ENCODE measurements around the gene CTNNA2. TPM values are rescaled to one million over a fixed set of nuclear protein-coding genes. Genes with fewer than 3 reads are reported as not detected.

CTNNA2 gene
- total and polyA plus RNA-seq, 9 donors: 0.32 to 1.4 (median 0.37) TPM; not detected in 3

DNA sequence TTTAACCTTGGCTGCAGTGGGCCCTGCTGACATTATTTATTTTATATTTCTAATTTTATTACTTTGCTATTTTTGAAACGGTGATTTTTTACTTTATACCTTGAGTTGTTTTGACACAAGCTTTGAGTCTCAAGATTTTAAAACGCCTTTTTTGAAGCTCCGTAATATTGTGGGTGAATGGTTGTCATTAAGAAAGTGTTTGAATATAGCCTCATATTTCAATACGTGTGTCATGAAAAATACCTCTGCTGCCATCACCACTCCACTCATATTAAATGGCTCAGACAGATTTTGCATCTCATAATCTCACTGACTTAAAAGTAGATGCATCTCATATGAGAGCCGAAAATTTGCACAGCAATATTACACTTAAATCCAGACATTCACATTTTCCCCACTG lies 106.6 kb downstream of the CTNNA2 start:
- H3K27me3 ChIP-seq: no peaks in the 10 kb centered on the region
- H3K27ac ChIP-seq: no peak overlapping the region
- H3K36me3 ChIP-seq: no peaks in the 10 kb centered on the region
- TF ChIP-seq POLR2A (IDR thresholded peaks at IDR 0.05): no peak
- no peak for TF ChIP-seq EP300 (IDR thresholded peaks at IDR 0.05)
- TF ChIP-seq, protein P1, sequence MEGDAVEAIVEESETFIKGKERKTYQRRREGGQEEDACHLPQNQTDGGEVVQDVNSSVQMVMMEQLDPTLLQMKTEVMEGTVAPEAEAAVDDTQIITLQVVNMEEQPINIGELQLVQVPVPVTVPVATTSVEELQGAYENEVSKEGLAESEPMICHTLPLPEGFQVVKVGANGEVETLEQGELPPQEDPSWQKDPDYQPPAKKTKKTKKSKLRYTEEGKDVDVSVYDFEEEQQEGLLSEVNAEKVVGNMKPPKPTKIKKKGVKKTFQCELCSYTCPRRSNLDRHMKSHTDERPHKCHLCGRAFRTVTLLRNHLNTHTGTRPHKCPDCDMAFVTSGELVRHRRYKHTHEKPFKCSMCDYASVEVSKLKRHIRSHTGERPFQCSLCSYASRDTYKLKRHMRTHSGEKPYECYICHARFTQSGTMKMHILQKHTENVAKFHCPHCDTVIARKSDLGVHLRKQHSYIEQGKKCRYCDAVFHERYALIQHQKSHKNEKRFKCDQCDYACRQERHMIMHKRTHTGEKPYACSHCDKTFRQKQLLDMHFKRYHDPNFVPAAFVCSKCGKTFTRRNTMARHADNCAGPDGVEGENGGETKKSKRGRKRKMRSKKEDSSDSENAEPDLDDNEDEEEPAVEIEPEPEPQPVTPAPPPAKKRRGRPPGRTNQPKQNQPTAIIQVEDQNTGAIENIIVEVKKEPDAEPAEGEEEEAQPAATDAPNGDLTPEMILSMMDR (IDR thresholded peaks at IDR 0.05): no peak
- no peaks in the 10 kb centered on the region for H3K9me3 ChIP-seq
- intact Hi-C loops (cut with DNase I): no loop called here
- no peak overlapping the region for H3K4me3 ChIP-seq
- no peaks in the 10 kb centered on the region for H3K4me1 ChIP-seq (ENCODE audit: insufficient read depth)
- 79 to 89% (median 86%) methylated on average over 5 of the region's 5 CpGs for WGBS, 3 donors
- DNase-seq: no peak

DNA sequence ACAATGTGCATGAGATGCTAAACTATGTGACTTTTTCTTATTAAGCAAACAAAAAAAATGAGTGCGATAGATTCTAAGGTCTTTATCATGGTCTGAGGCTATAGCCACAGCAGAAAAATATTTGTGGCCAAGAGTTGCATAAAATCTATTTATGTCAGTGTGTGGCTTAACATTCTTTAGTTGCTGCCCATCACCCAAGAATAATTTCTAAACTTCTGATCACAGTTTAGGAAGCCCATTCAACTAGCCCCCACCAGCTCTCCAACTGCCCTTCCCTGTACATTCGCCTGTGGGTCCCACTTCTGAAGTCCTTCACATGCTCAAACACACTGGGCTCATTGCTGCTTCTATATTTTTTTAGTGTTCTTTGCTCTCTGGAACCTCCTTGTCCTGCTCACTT lies 107.1 kb downstream of the CTNNA2 start:
- 74 to 87% (median 79%) methylated on average over 2 of the region's 2 CpGs for WGBS, 3 donors
- TF ChIP-seq, protein P1 (IDR thresholded peaks at IDR 0.05): no peak
- TF ChIP-seq POLR2A (IDR thresholded peaks at IDR 0.05): no peak
- no peak for DNase-seq
- H3K27me3 ChIP-seq: no peaks in the 10 kb centered on the region
- intact Hi-C loops (cut with DNase I): no loop called here
- no peak overlapping the region for H3K4me3 ChIP-seq
- H3K4me1 ChIP-seq (ENCODE audit: insufficient read depth): no peaks in the 10 kb centered on the region
- no peaks in the 10 kb centered on the region for H3K36me3 ChIP-seq
- H3K9me3 ChIP-seq: no peaks in the 10 kb centered on the region
- no peak overlapping the region for H3K27ac ChIP-seq

GRCh38 chr2:79620679-79621078 lies 107.8 kb downstream of the CTNNA2 start:
- no peaks in the 10 kb centered on the region for H3K27me3 ChIP-seq
- intact Hi-C loops (cut with DNase I): no loop called here
- H3K9me3 ChIP-seq: no peaks in the 10 kb centered on the region
- no peak for DNase-seq
- WGBS, 3 donors: 83 to 92% (median 83%) methylated on average over 2 of the region's 2 CpGs
- H3K4me1 ChIP-seq (ENCODE audit: insufficient read depth): no peaks in the 10 kb centered on the region
- H3K4me3 ChIP-seq: no peak overlapping the region
- no peak for TF ChIP-seq EP300 (IDR thresholded peaks at IDR 0.05)
- TF ChIP-seq POLR2A (IDR thresholded peaks at IDR 0.05): no peak
- TF ChIP-seq, protein P1 (IDR thresholded peaks at IDR 0.05): no peak
- H3K36me3 ChIP-seq: no peaks in the 10 kb centered on the region
- H3K27ac ChIP-seq: no peak overlapping the region

DNA sequence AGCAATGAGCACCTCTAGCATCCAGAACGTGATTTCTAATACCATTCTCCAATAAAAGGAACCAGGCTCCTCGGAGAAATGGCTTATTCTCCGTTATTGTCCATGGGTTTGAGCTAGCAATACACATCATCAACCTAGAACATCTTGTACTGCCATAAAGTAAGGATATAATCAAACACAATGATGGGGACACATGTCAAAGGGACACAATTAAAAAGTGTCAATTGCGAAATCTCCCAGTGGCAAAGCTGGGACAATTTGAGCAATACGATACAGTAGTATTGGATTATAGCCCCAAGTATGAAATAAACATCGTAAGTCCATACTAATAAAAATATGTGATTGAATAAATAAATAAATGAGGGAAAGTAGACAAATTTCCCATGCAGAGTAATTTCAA lies 108.4 kb downstream of the CTNNA2 start:
- no peak overlapping the region for H3K27ac ChIP-seq
- DNase-seq: no peak
- TF ChIP-seq POLR2A (IDR thresholded peaks at IDR 0.05) (no peak), EP300 (IDR thresholded peaks at IDR 0.05) (no peak)
- TF ChIP-seq, protein P1 (IDR thresholded peaks at IDR 0.05): no peak
- 83 to 85% (median 83%) methylated on average over 6 of the region's 6 CpGs for WGBS, 3 donors
- H3K36me3 ChIP-seq: no peaks in the 10 kb centered on the region
- intact Hi-C loops (cut with DNase I): no loop called here
- H3K4me1 ChIP-seq (ENCODE audit: insufficient read depth): no peaks in the 10 kb centered on the region
- H3K27me3 ChIP-seq: no peaks in the 10 kb centered on the region
- H3K4me3 ChIP-seq: no peak overlapping the region
- no peaks in the 10 kb centered on the region for H3K9me3 ChIP-seq

GRCh38 chr2:79621755-79622154 lies 108.9 kb downstream of the CTNNA2 start:
- DNase-seq: no peak
- intact Hi-C loops (cut with DNase I): no loop called here
- WGBS, 3 donors: 88% methylated on average over 1 of the region's 1 CpG
- Histone ChIP-seq H3K4me1 (ENCODE audit: insufficient read depth) (no peaks in the 10 kb centered on the region), H3K36me3 (no peaks in the 10 kb centered on the region), H3K27me3 (no peaks in the 10 kb centered on the region), H3K4me3 (no peak overlapping the region), H3K27ac (no peak overlapping the region), H3K9me3 (no peaks in the 10 kb centered on the region)
- TF ChIP-seq, protein P1 (IDR thresholded peaks at IDR 0.05): no peak
- TF ChIP-seq POLR2A (IDR thresholded peaks at IDR 0.05) (no peak), EP300 (IDR thresholded peaks at IDR 0.05) (no peak)
